GM18508 (cell line): ENCODE measurements around the gene XPR1.
A peak's percentile ranks its signal among the peaks of the same experiment; 100 is the strongest.

Experiments used
- ATAC-seq: cut with Tn5 transposase; IDR thresholded peaks from one replicate; pipeline ENCODE4 v1.9.1; 2021; ENCODE audit warnings: moderate number of reproducible peaks; ENCODE audit not compliant: insufficient read depth, unreplicated experiment

XPR1 gene

DNA sequence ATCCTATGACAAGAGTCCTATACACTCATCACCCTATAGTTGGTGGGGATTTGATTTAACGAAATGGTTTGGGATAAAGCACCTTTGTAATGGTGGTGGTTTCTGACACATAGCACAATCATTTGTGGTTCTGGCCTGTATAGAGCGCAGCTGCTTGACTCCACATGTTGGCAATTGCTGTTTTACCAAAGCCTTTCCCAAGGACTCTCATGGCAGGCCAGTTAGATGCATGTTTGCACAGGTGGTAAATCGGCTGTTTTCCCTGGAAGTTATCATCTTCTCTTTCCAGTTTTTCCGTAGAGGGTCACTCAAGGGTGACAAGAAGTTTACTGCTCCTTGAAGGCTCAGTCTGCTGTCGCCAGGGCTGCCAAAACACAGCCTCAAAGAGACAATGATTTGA is 17.1 kb upstream of the XPR1 start:
- ATAC-seq, result no peak

DNA sequence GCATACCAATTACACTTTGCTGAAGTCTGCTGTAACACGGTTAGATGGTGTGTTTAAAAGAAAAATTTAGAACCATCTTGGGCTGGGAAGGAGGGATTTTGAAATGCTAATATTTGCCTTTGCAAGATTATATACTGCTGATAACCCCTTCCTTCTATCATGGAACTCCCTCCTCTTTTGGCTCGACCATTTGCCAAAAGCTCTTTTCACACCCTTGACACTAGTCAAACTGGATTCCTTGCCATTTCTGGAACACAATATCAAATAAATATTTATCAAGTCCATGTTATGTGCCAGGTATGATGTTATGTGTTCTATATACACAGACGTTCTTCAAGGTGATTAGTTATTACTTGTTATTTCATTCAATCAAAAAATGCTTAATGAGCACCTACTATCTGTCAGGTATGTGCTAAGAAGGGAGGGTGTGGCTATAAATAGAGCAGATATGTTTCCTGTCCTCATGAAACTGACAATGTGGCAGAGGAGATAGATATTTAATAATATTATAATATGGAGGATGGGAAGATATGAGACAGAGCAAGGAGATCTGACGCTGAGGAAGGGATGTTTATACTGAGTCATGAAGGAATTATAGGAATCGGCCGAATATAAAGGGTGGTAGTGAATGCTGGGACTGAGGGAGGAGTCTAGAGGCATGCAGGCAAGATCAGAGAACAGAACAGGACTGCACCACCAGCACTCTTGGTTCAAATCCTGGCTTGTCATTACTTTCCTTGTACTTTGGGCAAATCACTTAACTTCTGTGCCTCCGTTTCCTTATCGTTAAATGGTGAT is 16.1 kb upstream of the XPR1 start:
- ATAC-seq, result no peak

DNA sequence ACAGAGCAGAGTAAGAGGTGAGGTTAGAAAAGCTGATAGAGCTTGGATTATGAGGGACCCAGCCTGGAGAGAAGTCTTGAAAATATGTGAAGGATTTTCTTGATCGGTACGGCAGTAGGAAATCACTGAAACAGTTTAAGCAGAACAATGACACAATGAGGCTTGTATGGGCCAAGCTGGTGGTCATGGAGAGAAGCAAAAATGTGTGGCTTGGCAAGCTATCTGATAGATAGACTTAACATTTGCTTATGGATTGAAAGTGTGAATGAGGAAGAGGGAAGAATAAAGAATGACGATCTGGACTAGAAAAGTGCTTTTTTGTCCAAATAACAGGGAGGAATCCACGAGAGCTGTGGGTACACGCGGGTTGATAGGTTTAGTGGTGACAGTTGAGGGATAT is 15.4 kb upstream of the XPR1 start:
- no peak for ATAC-seq

DNA sequence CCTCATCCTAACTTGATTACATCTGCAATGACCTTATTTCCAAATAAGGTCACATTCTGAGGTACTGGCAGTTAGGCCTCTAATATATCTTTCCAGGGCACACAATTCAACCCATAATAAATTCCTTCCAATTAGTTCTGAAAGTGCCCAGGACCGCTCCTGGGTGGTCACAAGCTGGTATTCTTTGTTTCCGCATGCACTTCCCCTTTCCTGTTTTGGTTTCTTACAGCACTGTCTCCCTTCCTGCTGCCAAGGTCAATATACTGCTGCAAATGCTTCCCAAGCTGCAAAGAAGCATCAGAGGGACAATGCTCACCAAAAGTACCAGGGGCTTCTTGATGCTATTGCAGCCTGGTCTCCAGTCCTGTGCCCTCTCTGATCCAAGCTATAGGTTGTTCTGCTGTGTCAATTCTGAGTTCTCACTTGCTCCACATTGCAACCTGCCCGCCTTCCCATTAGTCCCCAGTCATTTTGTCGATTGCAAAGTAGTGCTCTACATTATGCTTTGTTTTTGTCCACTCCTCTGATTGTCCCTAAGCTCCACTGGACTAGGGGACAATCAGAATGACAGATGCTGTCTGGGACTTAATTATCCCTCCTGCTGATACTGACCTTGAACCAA is 13.9 kb upstream of the XPR1 start:
- ATAC-seq, result no peak

DNA sequence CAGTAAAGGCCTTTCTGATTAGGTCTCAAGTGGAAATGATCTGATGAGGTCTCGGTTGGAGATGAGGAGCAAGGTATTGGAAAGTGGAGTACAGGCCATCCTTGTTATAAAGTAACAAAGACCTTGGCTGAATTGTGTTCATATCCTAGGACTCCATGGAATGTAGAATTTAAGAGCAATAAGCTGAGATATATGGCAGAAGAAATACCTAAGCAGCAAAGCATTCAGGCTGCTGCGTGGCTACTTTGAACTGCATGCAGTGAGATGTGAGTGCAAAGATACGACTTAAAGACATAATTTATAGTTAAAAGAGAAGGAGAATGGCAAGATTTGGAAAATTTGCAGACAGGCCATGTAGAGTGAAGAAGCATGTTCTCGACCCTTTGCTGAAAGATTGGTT is 11.2 kb upstream of the XPR1 start:
- no peak for ATAC-seq

DNA sequence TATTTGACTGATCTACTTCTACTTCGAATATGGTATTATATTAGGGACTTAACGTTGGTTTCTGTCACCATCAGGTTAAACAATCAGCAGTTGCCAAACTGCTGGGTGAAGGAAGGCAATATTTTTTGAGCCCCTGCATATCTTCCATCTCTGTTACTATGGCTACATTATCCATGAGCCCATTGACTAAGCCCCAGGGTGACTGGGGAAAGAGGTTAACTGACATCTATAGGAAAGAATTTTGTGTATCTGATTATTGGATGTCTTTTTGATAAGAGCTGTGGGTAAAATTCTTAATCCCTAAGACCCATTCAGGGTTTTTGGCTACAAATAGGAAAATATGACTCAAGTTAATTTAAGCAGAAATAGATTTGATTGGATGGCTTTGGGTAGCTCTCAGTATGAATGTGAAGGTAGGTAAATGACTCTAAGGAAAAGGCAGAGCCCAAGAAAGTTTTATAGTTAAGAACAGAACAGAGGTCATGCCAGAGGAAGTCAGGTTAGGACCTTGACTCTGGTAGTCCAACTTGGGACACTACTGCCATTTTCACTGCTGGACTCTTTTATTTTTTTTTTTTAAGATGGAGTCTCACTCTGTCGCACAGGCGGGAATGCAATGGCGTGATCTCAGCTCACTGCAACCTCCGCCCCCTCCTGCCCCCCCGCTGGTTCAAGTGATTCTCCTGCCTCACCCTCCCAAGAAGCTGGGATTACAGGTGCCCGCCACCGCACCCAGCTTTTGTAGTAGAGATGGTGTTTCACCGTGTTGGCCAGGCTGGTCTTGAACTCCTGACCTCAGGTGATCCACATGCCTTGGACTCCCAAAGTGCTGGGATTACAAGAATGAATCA is 8.9 kb upstream of the XPR1 start:
- no peak for ATAC-seq

DNA sequence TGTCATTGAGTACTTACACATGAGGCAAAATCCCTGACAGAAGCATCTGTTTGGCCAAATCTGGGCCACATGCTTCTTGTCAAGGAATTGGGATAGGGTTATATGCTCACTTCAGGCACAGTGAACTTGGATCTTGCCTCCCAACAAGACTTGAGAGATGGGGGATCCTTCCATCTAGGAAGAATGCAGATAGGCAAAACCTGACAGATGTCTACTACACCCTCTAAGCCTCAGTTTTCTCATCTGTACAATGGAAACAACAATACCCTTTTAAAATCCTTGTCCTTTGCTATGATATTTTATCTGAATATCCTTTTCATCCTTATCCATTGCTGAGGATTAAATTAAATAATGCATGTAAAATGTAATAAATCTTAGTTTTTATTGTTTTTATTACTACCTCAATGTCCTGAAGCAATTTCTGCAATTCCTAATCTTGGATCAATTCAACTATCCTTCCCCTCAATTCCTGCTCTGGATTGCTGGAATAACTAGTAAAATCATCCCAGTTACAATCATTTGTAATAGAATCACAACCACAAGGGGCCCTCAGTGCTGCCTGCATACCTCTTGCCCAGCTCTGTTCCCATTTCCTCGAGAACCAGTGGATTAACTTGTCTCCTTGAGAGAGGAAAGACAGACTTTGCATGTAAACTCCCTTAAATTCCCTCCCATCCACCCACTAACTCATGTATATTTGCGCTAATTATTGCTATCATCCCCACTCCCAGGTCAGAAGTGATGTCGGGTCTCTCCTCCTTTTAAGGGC is 8.1 kb upstream of the XPR1 start:
- no peak for ATAC-seq

DNA sequence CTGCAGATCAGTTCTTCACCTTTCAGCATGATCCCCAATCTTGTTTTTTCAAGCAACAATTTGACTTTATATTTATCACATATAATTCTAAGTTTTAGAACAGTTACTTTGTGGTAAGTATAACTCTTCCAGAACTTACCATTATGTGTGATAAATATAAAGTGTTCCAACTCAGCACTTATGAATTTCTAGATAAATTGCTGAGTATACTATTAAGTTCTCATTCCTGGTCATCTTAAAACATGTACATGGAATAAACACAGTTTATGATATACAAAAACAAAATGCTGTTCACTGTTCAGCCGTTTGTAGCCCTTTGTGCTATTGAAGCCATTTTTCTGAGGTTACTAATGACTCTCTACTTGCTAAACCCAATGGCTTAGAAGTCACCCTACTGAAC is 5.1 kb upstream of the XPR1 start:
- ATAC-seq, result no peak

DNA sequence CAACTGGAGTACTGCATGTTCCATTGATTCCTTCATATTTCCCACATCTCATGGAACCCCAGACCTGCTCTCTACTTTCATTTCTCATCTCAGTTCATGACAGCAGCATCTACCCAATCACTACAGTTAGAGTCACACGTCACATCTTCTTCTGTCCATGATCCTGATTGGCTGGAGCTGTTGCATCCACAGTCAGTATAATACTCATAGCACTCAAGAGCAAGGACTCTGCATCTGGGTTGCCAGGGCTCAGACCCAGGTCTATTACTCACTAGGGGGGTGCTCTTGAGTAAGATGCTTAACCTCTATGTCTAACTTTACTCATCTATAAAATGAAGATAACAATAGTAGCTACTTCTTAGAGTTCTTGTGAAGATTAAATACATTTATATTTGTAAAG is 4.4 kb upstream of the XPR1 start:
- ATAC-seq, result no peak

DNA sequence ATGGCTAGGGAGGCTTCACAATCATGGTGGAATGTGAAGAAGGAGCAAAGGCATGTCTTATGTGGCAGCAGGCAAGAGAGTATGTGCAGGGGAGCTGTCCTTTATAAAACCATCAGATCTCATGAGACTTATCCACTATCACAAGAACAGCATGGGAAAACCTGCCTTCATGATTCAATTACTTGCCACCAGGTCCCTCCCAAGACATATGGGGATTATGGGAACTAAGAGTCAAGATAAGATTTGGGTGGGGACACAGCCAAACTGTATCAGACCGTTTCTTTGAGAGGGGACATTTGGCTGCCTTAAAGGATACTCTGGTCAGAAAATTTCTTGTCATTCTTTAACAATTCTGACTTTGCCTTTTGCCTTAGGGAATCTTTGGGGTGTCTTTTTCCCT is 3.2 kb upstream of the XPR1 start:
- ATAC-seq, result no peak

DNA sequence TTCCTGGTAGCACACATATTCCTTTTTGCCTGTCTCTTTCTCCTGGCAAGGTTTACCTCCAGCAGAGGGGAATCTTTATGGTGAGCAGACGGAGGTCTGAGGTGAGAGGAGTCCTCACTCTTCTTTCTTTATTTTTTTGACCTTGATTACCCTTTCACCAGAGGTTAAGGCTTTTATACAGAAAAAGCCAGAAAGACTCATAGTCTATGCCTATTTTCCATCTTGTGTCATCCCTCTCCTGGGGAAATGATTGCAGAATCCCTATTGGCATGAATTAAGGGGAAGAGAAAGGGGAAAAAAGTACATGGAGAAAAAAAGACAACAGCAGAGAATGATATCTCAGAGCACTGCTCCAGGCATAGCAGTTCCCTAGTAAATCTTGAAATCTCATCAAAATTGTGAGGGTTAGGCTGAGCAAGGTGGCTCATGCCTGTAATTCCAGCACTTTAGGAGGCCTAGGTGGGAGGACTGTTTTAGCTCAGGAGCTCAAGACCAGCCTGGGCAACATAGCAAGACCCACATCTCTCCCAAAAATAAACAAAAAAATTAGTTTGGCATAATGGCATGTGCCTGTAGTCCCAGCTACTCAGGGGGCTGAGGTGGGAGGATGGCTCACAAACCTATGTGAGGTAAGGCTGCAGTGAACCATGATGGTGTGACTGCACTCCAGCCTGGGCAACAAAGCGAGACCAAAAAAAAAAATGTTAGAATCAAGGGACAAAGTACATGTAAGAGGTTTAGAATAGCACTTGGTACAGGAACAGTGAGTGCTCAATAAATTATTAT is 1.2 kb upstream of the XPR1 start:
- no peak for ATAC-seq

DNA sequence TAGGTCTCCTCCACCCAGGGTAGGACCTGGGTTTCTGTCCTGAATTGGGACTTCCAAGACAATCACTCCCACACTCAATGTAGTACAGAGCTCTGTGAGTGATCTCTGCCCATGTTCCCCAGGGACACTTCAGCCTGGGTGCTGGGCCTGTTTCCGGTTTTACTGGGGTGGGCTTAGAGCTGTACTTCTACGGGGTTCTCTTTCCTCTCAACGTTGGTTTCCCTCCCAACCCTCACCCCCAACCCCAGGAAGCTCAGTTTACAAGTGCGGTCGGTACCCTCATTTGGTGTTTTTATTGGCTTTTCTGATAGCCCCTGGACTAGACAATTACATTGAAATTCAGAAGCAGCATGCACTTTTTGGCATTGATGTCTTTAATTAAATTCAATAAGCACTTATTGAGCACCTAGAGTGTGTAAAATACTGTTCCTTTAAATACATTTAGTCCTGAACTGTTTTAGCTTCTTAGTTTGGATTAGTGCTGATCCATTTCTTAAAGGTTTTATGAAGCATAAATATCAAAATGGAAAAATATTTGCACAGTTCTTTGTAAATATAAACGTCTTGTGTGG is 542 bp upstream of the XPR1 start:
- ATAC-seq, result no peak

DNA sequence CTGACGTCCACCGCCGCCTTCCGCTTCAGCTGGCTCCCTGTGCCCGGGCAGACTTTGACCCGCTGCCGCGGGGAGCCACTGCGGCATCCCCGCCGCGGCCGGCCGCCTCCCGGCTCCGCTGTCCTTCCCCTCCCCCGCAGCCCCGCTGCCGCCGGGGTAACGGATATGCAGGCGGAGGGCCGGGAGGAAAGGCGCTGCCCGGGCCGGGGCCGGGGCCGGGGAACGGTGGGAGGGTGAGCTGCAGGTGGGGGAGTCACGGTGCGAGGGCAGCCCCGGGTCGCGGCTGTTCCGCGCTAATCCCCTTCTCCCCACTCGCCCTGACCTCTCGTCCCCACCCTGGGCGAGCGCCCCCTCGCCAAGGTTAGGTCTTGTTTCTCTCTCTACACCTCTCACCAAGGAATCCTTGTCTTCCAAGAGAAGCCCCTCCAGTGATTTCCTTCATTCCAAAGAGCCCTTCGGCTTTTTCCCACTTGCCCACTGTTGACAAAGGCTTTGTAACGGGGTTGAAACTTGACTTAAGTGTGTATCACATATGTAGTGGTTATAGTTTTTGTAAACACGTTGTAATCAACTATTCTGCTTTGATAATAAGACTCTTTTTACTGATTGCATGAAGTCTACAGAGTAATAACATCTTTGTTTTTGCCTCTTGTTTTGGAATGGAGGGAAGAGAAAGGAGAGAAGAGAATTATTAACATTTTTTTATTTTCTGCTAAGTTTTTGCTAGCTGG is 669 bp downstream of the XPR1 start:
- ATAC-seq, result peak; percentile 13

DNA sequence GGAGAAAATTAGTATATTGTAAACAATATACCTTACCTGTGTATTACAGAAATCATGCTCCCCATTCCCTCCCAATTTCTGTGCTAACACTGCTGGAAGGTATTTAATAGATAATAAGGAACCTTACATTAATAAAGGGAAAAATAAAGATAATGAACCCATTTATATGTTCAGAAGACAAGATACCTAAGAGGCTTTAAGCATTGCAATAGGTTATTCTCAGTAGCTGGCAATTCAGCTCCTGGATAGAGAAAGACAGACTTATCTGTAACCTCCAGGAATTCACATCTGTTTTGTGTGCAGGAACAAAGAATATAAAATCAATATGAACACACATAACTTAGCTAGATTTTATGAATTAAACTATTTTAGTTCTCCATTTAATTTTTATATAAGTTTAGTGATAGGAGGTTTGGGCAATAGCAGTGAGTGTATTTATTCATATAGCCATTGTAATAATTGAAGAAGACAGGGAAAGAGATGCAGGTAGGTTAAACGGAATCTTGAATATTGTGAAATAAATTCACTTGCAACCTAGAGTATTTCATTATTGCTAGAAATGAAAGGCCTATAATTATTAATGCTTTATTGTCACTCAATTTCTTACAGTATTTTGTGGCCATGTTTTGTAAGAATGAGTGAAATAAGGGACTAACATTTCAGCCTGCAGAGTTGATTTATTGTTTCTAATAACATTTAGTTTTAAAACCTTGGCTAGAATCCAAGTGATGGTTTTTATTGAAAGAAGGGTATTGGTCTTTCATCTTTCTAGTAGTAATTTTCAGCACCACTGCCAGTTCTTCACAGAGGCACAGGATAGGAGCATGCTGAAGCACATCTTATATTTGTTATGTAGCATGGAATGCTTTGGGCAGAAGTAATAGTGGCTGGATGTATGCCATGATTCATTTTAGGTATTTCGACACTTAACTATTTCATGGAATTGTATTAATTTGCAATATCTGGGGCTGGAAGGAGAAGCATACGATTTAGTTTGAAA is 1.5 kb downstream of the XPR1 start:
- ATAC-seq, result no peak

DNA sequence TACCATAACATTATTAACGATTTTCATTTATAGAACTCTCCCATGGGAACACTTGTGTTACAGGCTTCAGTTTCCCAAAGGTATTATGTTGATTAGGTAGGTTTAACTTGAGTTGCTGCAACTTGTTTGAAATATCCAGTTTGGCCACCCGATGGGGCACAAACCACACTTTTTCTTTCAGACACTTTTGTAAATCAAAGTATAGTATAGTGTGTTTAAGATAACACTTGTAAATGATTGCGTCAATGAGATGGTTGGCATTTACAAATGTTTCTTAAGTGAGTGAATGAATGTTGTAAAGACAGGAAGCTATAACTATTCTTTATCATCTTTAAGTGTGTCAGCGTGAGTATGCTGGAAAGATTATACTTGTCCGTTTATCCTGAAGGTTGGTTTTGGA is 4.3 kb downstream of the XPR1 start:
- no peak for ATAC-seq

DNA sequence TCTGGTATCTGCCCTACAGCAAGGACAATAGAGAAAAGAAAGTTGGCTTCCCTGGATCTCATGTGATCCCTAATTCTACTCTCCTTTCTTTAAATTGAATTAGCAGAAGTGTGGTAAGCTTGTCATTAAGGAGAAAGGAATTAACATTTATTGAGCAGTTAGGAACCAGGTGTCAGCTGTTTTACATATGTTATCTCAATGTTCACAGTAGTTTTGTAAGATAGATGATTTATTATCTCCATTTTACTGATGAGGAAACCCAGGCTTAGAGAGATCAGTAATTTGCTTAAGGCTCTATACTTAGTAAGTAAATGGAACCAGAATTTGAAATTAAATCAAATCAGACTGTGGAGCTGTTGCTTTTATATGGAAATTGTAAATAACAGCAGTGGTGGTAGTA is 8.0 kb downstream of the XPR1 start:
- no peak for ATAC-seq

DNA sequence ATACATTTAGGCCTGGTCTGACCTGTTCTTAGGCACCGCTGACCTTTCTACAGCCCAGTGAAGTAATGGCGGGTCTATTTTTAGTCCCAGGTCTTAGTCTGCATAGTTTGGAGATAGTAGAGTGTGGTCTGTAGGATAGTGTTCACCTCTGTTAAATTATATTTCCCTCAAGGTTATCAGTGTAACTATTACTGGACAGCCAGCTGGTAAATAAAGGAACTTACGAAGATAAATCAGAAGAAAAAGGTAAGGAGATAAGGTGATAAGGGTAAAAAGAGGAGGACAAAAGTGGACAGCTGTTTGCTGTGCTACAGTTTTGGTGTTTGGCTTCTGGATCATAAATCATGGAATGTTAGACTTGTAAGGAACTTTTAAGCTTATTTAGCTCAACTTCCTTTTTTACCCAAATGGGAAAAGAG is 8.7 kb downstream of the XPR1 start:
- no peak for ATAC-seq

DNA sequence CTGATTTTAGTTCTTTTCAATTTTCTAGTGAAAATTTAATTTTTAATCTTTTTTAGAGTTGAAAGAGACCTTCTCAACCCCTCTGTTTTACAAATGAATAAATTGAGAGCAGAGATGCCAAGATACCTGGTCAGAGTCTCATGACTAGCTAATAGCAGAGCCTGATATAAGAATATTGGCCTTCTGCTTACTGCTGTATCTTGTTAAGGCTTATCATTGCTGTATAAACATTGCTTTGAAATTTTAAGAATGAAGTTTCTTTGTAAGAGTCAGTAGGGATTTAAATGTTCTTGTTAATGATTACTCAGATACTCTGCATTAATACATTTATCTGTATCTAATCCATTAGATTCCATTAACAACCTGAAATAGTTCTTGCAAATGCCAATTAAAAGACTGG is 9.8 kb downstream of the XPR1 start:
- no peak for ATAC-seq
